ENCODE measurements around the gene SIGLEC6. TPM values are rescaled to one million over a fixed set of nuclear protein-coding genes. Genes with fewer than 3 reads are reported as not detected.

The SIGLEC6 gene
- total RNA-seq, 1 experiment from 2014 or later = 10.0 TPM

GRCh38 chr19:51470966-51471365 is 60.5 kb downstream of the SIGLEC6 start:
- H3K27me3 ChIP-seq (replicated peaks; ENCODE audit: control insufficient read depth, insufficient read depth, low read length) = no peaks in the 10 kb centered on the region
- H3K36me3 Mint-ChIP-seq (ENCODE audit: insufficient read depth, unreplicated experiment) = peaks cover 5% of the 10 kb centered on the region
- H3K4me3 Mint-ChIP-seq (ENCODE audit: unreplicated experiment) = no peak overlapping the region
- H3K36me3 ChIP-seq (ENCODE audit: control insufficient read depth, insufficient read depth, low read length) = no peaks in the 10 kb centered on the region
- TF ChIP-seq CTCF (IDR thresholded peaks at IDR 0.05; ENCODE audit: insufficient read depth in 1 of 2, low read depth in 1 of 2, low read length in 1 of 2, severe bottlenecking in 1 of 2, unreplicated experiment in 1 of 2) = no peak
- H3K9me3 ChIP-seq = 0 out of 2 replicates have a peak, but pooled peaks cover 2% of the 10 kb centered on the region
- H3K27me3 Mint-ChIP-seq (ENCODE audit: insufficient read depth, unreplicated experiment) = peaks cover 2% of the 10 kb centered on the region
- peaks cover 29% of the 10 kb centered on the region for H3K4me1 ChIP-seq
- H3K4me3 ChIP-seq (ENCODE audit: low read depth, low read length) = no peak overlapping the region
- ChIA-PET POLR2A (no interaction called here), CTCF (interaction anchor here (1.0 to 1.1 kb wide), 2 partner anchors 10 to 186 kb away, joined by 3 to 5 read pairs; no protein-coding TSS in a partner anchor)
- no peak for DNase-seq
- intact Hi-C loops (cut with micrococcal nuclease; ENCODE audit: unreplicated experiment) = no loop called here
- peaks cover 15% of the 10 kb centered on the region for H3K4me1 Mint-ChIP-seq (ENCODE audit: low read depth, unreplicated experiment)
- BruUV-seq (replicated peaks) = no TSS peak
- no peaks in the 10 kb centered on the region for H3K9me3 Mint-ChIP-seq (ENCODE audit: unreplicated experiment)
- no peak overlapping the region for H3K27ac Mint-ChIP-seq (ENCODE audit: unreplicated experiment)

- Histone ChIP-seq H3K9me3 (no peaks in the 10 kb centered on the region), H3K4me1 (peaks cover 17% of the 10 kb centered on the region), H3K27me3 (replicated peaks; ENCODE audit: control insufficient read depth, insufficient read depth, low read length) (no peaks in the 10 kb centered on the region), H3K4me3 (ENCODE audit: low read depth, low read length) (no peak overlapping the region), H3K36me3 (ENCODE audit: control insufficient read depth, insufficient read depth, low read length) (no peaks in the 10 kb centered on the region)
- intact Hi-C loops (cut with micrococcal nuclease; ENCODE audit: unreplicated experiment) = no loop called here
- H3K4me3 Mint-ChIP-seq (ENCODE audit: unreplicated experiment) = no peak overlapping the region
- ChIA-PET POLR2A (no interaction called here), CTCF (interaction anchor here (0.5 kb wide), 1 partner anchor 191 kb away, joined by 6 read pairs; no protein-coding TSS in a partner anchor)
- H3K27ac Mint-ChIP-seq (ENCODE audit: unreplicated experiment) = no peak overlapping the region
- no peaks in the 10 kb centered on the region for H3K9me3 Mint-ChIP-seq (ENCODE audit: unreplicated experiment)
- no peak for DNase-seq
- no peaks in the 10 kb centered on the region for H3K36me3 Mint-ChIP-seq (ENCODE audit: insufficient read depth, unreplicated experiment)
- no TSS peak for BruUV-seq (replicated peaks)
- TF ChIP-seq CTCF (IDR thresholded peaks at IDR 0.05; ENCODE audit: insufficient read depth in 1 of 2, low read depth in 1 of 2, low read length in 1 of 2, severe bottlenecking in 1 of 2, unreplicated experiment in 1 of 2) = no peak
- peaks cover 4% of the 10 kb centered on the region for H3K4me1 Mint-ChIP-seq (ENCODE audit: low read depth, unreplicated experiment)
- peaks cover 12% of the 10 kb centered on the region for H3K27me3 Mint-ChIP-seq (ENCODE audit: insufficient read depth, unreplicated experiment)
Measured at GRCh38 chr19:51469629-51470028, 61.8 kb downstream of the SIGLEC6 start.

- no peaks in the 10 kb centered on the region for H3K27me3 ChIP-seq (replicated peaks; ENCODE audit: control insufficient read depth, insufficient read depth, low read length)
- no peaks in the 10 kb centered on the region for H3K9me3 ChIP-seq
- no peak for TF ChIP-seq CTCF (IDR thresholded peaks at IDR 0.05; ENCODE audit: insufficient read depth in 1 of 2, low read depth in 1 of 2, low read length in 1 of 2, severe bottlenecking in 1 of 2, unreplicated experiment in 1 of 2)
- Mint-ChIP-seq H3K27me3 (ENCODE audit: insufficient read depth, unreplicated experiment) (peaks cover 14% of the 10 kb centered on the region), H3K36me3 (ENCODE audit: insufficient read depth, unreplicated experiment) (no peaks in the 10 kb centered on the region), H3K27ac (ENCODE audit: unreplicated experiment) (no peak overlapping the region), H3K4me3 (ENCODE audit: unreplicated experiment) (no peak overlapping the region), H3K9me3 (ENCODE audit: unreplicated experiment) (no peaks in the 10 kb centered on the region), H3K4me1 (ENCODE audit: low read depth, unreplicated experiment) (no peaks in the 10 kb centered on the region)
- no peaks in the 10 kb centered on the region for H3K36me3 ChIP-seq (ENCODE audit: control insufficient read depth, insufficient read depth, low read length)
- peaks cover 12% of the 10 kb centered on the region for H3K4me1 ChIP-seq
- ChIA-PET CTCF (interaction anchor here (0.5 kb wide), 1 partner anchor 375 kb away, joined by 3 read pairs; no protein-coding TSS in a partner anchor), POLR2A (no interaction called here)
- no peak overlapping the region for H3K4me3 ChIP-seq (ENCODE audit: low read depth, low read length)
- no TSS peak for BruUV-seq (replicated peaks)
- no peak for DNase-seq
- intact Hi-C loops (cut with micrococcal nuclease; ENCODE audit: unreplicated experiment) = no loop called here
Measured at GRCh38 chr19:51469162-51469561, 62.3 kb downstream of the SIGLEC6 start.
